Astrocyte (in vitro differentiated cells and primary cell): ENCODE measurements around the gene CELA2A. TPM values are rescaled to one million over a fixed set of nuclear protein-coding genes. Genes with fewer than 3 reads are reported as not detected.
"Not testable (repeated sequence)": the region's sequence is repeated elsewhere in the genome, so short reads cannot be mapped to it uniquely, and the experiment has no call there.

Experiments
- DNase-seq: peaks from one replicate; pipeline ENCODE4 v3.0.0-alpha.2; 2010; ENCODE audit warnings: low read depth
- FAIRE-seq: peaks from 2 replicates; lab custom pipeline; 2011; peaks lifted over from hg19 to GRCh38; lab: Jason Lieb, UNC
- H2AFZ ChIP-seq: 2 replicates; pipeline ENCODE4 v1.6.0; 2012; ENCODE audit warnings: low read depth, low read length, inconsistent platforms
- H3K27ac ChIP-seq: 2 replicates; pipeline ENCODE4 v1.5.1; 2011; ENCODE audit warnings: low read depth, low read length, inconsistent platforms
- H3K27me3 ChIP-seq: 2 replicates; pipeline ENCODE4 v1.6.0; 2011; ENCODE audit warnings: low read length, inconsistent platforms; ENCODE audit not compliant: insufficient read depth
- H3K36me3 ChIP-seq: 2 replicates; pipeline ENCODE4 v1.5.1; 2011; ENCODE audit warnings: low read length, inconsistent platforms; ENCODE audit not compliant: insufficient read depth
- H3K4me1 ChIP-seq: 2 replicates; pipeline ENCODE4 v1.5.1; 2011; ENCODE audit warnings: low read length, inconsistent platforms; ENCODE audit not compliant: insufficient read depth
- H3K4me2 ChIP-seq: 2 replicates; pipeline ENCODE4 v1.6.0; 2012; ENCODE audit warnings: low read length, inconsistent platforms
- H3K4me3 ChIP-seq: 2 replicates; pipeline ENCODE4 v1.5.1; 2011; ENCODE audit warnings: low read depth, mild to moderate bottlenecking, low read length, inconsistent platforms; ENCODE audit not compliant: insufficient read depth
- H3K79me2 ChIP-seq: 2 replicates; pipeline ENCODE4 v1.6.0; 2012; ENCODE audit warnings: mild to moderate bottlenecking, low read length, inconsistent platforms; ENCODE audit not compliant: insufficient read depth
- H3K9ac ChIP-seq: 2 replicates; pipeline ENCODE4 v1.6.0; 2012; ENCODE audit warnings: mild to moderate bottlenecking, low read length, inconsistent platforms
- H3K9me3 ChIP-seq: 2 replicates; pipeline ENCODE4 v1.5.1; 2012; ENCODE audit warnings: low read depth, mild to moderate bottlenecking, low read length, inconsistent platforms; ENCODE audit not compliant: insufficient read depth
- H4K20me1 ChIP-seq: 2 replicates; pipeline ENCODE4 v1.6.0; 2012; ENCODE audit warnings: low read length, inconsistent platforms; ENCODE audit not compliant: insufficient read depth
- H3K27ac Mint-ChIP-seq: one replicate; pipeline ENCODE4 v1.8.0; 2021; ENCODE audit warnings: mild to moderate bottlenecking, mixed read lengths; ENCODE audit not compliant: unreplicated experiment
- H3K27me3 Mint-ChIP-seq: one replicate; pipeline ENCODE4 v1.8.0; 2021; ENCODE audit warnings: low read depth, mixed read lengths; ENCODE audit not compliant: unreplicated experiment
- H3K36me3 Mint-ChIP-seq: one replicate; pipeline ENCODE4 v1.8.0; 2021; ENCODE audit warnings: low read depth, mixed read lengths; ENCODE audit not compliant: unreplicated experiment
- H3K4me1 Mint-ChIP-seq: one replicate; pipeline ENCODE4 v1.8.0; 2021; ENCODE audit warnings: low read depth, mixed read lengths; ENCODE audit not compliant: unreplicated experiment
- H3K4me3 Mint-ChIP-seq: one replicate; pipeline ENCODE4 v1.8.0; 2021; ENCODE audit warnings: mild to moderate bottlenecking, moderate library complexity, mixed read lengths; ENCODE audit not compliant: unreplicated experiment
- H3K9me3 Mint-ChIP-seq: one replicate; pipeline ENCODE4 v1.8.0; 2021; ENCODE audit warnings: mild to moderate bottlenecking, mixed read lengths; ENCODE audit not compliant: unreplicated experiment
- CTCF ChIP-seq: IDR thresholded peaks from 2 replicates; pipeline ENCODE4 v1.5.1; 2011; ENCODE audit warnings: low read depth, mild to moderate bottlenecking, inconsistent platforms, low read length, moderate library complexity; ENCODE audit not compliant: insufficient read depth
- EZH2 ChIP-seq: IDR thresholded peaks from 2 replicates; pipeline ENCODE4 v1.6.1; 2012; ENCODE audit warnings: mild to moderate bottlenecking, low read length, inconsistent platforms; ENCODE audit not compliant: insufficient read depth
- total RNA-seq: library from RNA; stranded (reverse); gene quantifications from 2 replicates; pipeline ENCODE4 v1.2.1, GENCODE V29; 2021

Gene CELA2A
- total RNA-seq, 1 donor from 2014 or later = not detected

GRCh38 chr1:15433471-15433870 is 23.1 kb upstream of the CELA2A start:
- Mint-ChIP-seq H3K27me3 (peaks cover 2% of the 10 kb centered on the region), H3K36me3 (no peaks in the 10 kb centered on the region), H3K27ac (no peak overlapping the region), H3K4me1 (no peaks in the 10 kb centered on the region), H3K4me3 (no peak overlapping the region), H3K9me3 (no peaks in the 10 kb centered on the region)
- FAIRE-seq = no peak
- Histone ChIP-seq H3K4me1 (peaks cover 3% of the 10 kb centered on the region), H3K27me3 (no peaks in the 10 kb centered on the region), H3K36me3 (no peaks in the 10 kb centered on the region), H2AFZ (no peak overlapping the region), H3K9ac (no peak overlapping the region), H3K4me3 (no peak overlapping the region), H4K20me1 (peaks cover 13% of the 10 kb centered on the region), H3K79me2 (no peaks in the 10 kb centered on the region), H3K9me3 (no peaks in the 10 kb centered on the region), H3K27ac (no peak overlapping the region), H3K4me2 (no peak overlapping the region)
- TF ChIP-seq EZH2 (no peak), CTCF (no peak)
- no peak for DNase-seq

- H3K9me3 Mint-ChIP-seq, DNase-seq, FAIRE-seq, H3K36me3 Mint-ChIP-seq, H3K27ac ChIP-seq, H3K36me3 ChIP-seq, H3K4me2 ChIP-seq, H2AFZ ChIP-seq, H3K27ac Mint-ChIP-seq, H3K4me1 ChIP-seq, H3K9ac ChIP-seq, H3K9me3 ChIP-seq, H3K79me2 ChIP-seq, H3K27me3 ChIP-seq, H4K20me1 ChIP-seq, H3K4me1 Mint-ChIP-seq, H3K4me3 Mint-ChIP-seq, H3K4me3 ChIP-seq: not testable (repeated sequence)
- peaks cover 10% of the 10 kb centered on the region for H3K27me3 Mint-ChIP-seq
Observed at GRCh38 chr1:15434739-15435138, 21.8 kb upstream of the CELA2A start.

- no peak for FAIRE-seq
- no peaks in the 10 kb centered on the region for H3K4me1 Mint-ChIP-seq
- H3K9me3 Mint-ChIP-seq = no peaks in the 10 kb centered on the region
- Histone ChIP-seq H2AFZ (no peak overlapping the region), H3K9ac (no peak overlapping the region), H3K36me3 (no peaks in the 10 kb centered on the region), H3K27me3 (no peaks in the 10 kb centered on the region), H3K4me1 (no peaks in the 10 kb centered on the region), H3K79me2 (no peaks in the 10 kb centered on the region), H3K9me3 (no peaks in the 10 kb centered on the region), H4K20me1 (peaks cover 8% of the 10 kb centered on the region), H3K27ac (no peak overlapping the region), H3K4me3 (no peak overlapping the region), H3K4me2 (no peak overlapping the region)
- no peak overlapping the region for H3K4me3 Mint-ChIP-seq
- H3K27me3 Mint-ChIP-seq = peaks cover 12% of the 10 kb centered on the region
- no peaks in the 10 kb centered on the region for H3K36me3 Mint-ChIP-seq
- no peak for DNase-seq
- no peak overlapping the region for H3K27ac Mint-ChIP-seq
- no peak for TF ChIP-seq CTCF
Observed at GRCh38 chr1:15435239-15436077, 21.1 kb upstream of the CELA2A start.
